Keratinocyte (primary cell): ENCODE results near the gene ZNF212. TPM values are rescaled to one million over a fixed set of nuclear protein-coding genes. Genes with fewer than 3 reads are reported as not detected.

Experiments used
- DNase-seq: peaks from one replicate; pipeline ENCODE4 v3.0.0-alpha.2; 2011; ENCODE audit warnings: low read depth, missing footprints, low spot score
- FAIRE-seq: peaks from 2 replicates; lab custom pipeline; 2011; peaks lifted over from hg19 to GRCh38; lab: Jason Lieb, UNC
- H2AFZ ChIP-seq: 2 replicates; pipeline ENCODE4 v1.6.0; 2012; ENCODE audit warnings: low read length, control low read depth, inconsistent platforms; ENCODE audit not compliant: control insufficient read depth
- H3K27ac ChIP-seq: 2 replicates; pipeline ENCODE4 v1.5.1; 2011; ENCODE audit warnings: low read length; ENCODE audit not compliant: control insufficient read depth, insufficient read depth
- H3K27me3 ChIP-seq: 3 replicates; pipeline ENCODE4 v1.6.0; 2011; ENCODE audit warnings: low read length; ENCODE audit not compliant: control insufficient read depth, insufficient read depth; ENCODE audit errors: extremely low read depth
- H3K36me3 ChIP-seq, 2 experiments: 2 replicates in 1 of 2; 3 replicates in 1 of 2; pipeline ENCODE4 v1.5.1; 2011; ENCODE audit warnings: low read length in 2 of 2, mild to moderate bottlenecking in 1 of 2; ENCODE audit not compliant: control insufficient read depth in 2 of 2, insufficient read depth in 2 of 2; ENCODE audit errors: extremely low read depth in 1 of 2
- H3K4me1 ChIP-seq: 3 replicates; pipeline ENCODE4 v1.5.1; 2011; ENCODE audit warnings: low read length; ENCODE audit not compliant: control insufficient read depth, insufficient read depth; ENCODE audit errors: extremely low read depth
- H3K4me2 ChIP-seq: 3 replicates; pipeline ENCODE4 v1.6.0; 2011; ENCODE audit warnings: low read depth, low read length; ENCODE audit not compliant: control insufficient read depth, insufficient read depth; ENCODE audit errors: extremely low read depth
- H3K4me3 ChIP-seq, 3 experiments: fragments of 200-600 bp in 1 of 3; sonication (generic) in 1 of 3; 2 replicates in 2 of 3; 3 replicates in 1 of 3; pipeline ENCODE4 v1.5.1; 2011 to 2016; ENCODE audit warnings: low read length in 3 of 3, mild to moderate bottlenecking in 3 of 3, control low read depth in 2 of 3, inconsistent platforms in 1 of 3, low read depth in 1 of 3, mixed read lengths in 1 of 3, mixed run types in 1 of 3, moderate library complexity in 1 of 3; ENCODE audit not compliant: control insufficient read depth in 2 of 3, insufficient read depth in 2 of 3; ENCODE audit errors: extremely low read depth in 1 of 3
- H3K79me2 ChIP-seq: 2 replicates; pipeline ENCODE4 v1.6.0; 2012; ENCODE audit warnings: low read length; ENCODE audit not compliant: control insufficient read depth, insufficient read depth
- H3K9ac ChIP-seq: 3 replicates; pipeline ENCODE4 v1.6.0; 2011; ENCODE audit warnings: low read length; ENCODE audit not compliant: control insufficient read depth, insufficient read depth; ENCODE audit errors: extremely low read depth
- H3K9me1 ChIP-seq: 3 replicates; pipeline ENCODE4 v1.6.0; 2011; ENCODE audit warnings: low read length; ENCODE audit not compliant: control insufficient read depth, insufficient read depth; ENCODE audit errors: extremely low read depth
- H3K9me3 ChIP-seq: 2 replicates; pipeline ENCODE4 v1.5.1; 2012; ENCODE audit warnings: low read depth, low read length; ENCODE audit not compliant: control insufficient read depth
- H4K20me1 ChIP-seq: 3 replicates; pipeline ENCODE4 v1.6.0; 2011; ENCODE audit warnings: low read length; ENCODE audit not compliant: control insufficient read depth, insufficient read depth; ENCODE audit errors: extremely low read depth
- CTCF ChIP-seq, 3 experiments: IDR thresholded peaks in 1 of 3; conservative IDR thresholded peaks in 1 of 3; optimal IDR thresholded peaks in 1 of 3; 2 replicates in 2 of 3; 3 replicates in 1 of 3; pipeline versions ENCODE3 to v1.5.1; 2011; ENCODE audit warnings: low read length in 3 of 3, mild to moderate bottlenecking in 3 of 3, moderate library complexity in 2 of 3, control low read depth in 1 of 3, inconsistent platforms in 1 of 3; ENCODE audit not compliant: insufficient read depth in 2 of 3; ENCODE audit errors: extremely low read depth in 1 of 3
- EZH2 ChIP-seq: IDR thresholded peaks from one replicate; pipeline ENCODE4 v1.6.1; 2012; ENCODE audit warnings: inconsistent platforms, mild to moderate bottlenecking, low read length, moderate library complexity
- dilution Hi-C: fragments of 300-500 bp; cut with MboI; formaldehyde crosslinking; loops from one replicate; pipeline ENCODE4 v1.7.0; 2020; ENCODE audit warnings: low sequenced_read_pairs; ENCODE audit not compliant: extremely low pct_ligation_motif_present
- polyA plus RNA-seq, 5 experiments: library from polyadenylated mRNA; depleted of rRNA in 3 of 5; stranded (reverse) in 3 of 5; stranded (forward) in 1 of 5; unstranded in 1 of 5; fragments of >200 nt; gene quantifications; 1 replicate in 1 of 5; 2 replicates in 3 of 5; 3 replicates in 1 of 5; pipeline versions ENCODE4 v1.2.1 to v1.2.3, GENCODE V29; 2011 to 2012; ENCODE audit warnings: missing spikeins in 2 of 5, low read depth in 1 of 5, low replicate concordance in 1 of 5

ZNF212 gene
- polyA plus RNA-seq, 1 donor (not counting 4 experiments of a cell fraction or from before 2014, with no cell fraction given): 3.8 TPM

GRCh38 chr7:149226840-149227494, 12.5 kb upstream of the ZNF212 start:
- Histone ChIP-seq H2AFZ (no peak overlapping the region), H4K20me1 (no peaks in the 10 kb centered on the region), H3K9me1 (no peaks in the 10 kb centered on the region), H3K4me1 (peaks cover 5% of the 10 kb centered on the region), H3K27ac (no peak overlapping the region), H3K27me3 (no peaks in the 10 kb centered on the region), H3K36me3 (peaks cover 8 to 11% of the 10 kb centered on the region in 2 experiments), H3K4me3 (no peak overlapping the region), H3K9me3 (no peaks in the 10 kb centered on the region), H3K79me2 (no peaks in the 10 kb centered on the region), H3K9ac (no peak overlapping the region), H3K4me2 (no peak overlapping the region)
- no peak for FAIRE-seq
- no peak for DNase-seq
- TF ChIP-seq EZH2: no peak
- no peak for TF ChIP-seq CTCF (optimal IDR thresholded peaks at IDR 0.05 in 1 of 3, IDR thresholded peaks at IDR 0.05 in 1 of 3, conservative IDR thresholded peaks at IDR 0.05 in 1 of 3; ENCODE audit: extremely low read depth in 1 of 3, insufficient read depth in 2 of 3, low read length in 3 of 3)
- dilution Hi-C loops: no loop called here

GRCh38 chr7:149228831-149229471, 10.5 kb upstream of the ZNF212 start:
- H3K9ac ChIP-seq: no peak overlapping the region
- H3K9me1 ChIP-seq: no peaks in the 10 kb centered on the region
- dilution Hi-C loops: no loop called here
- H3K79me2 ChIP-seq: no peaks in the 10 kb centered on the region
- DNase-seq (no peak), FAIRE-seq (no peak)
- H3K27me3 ChIP-seq: no peaks in the 10 kb centered on the region
- no peaks in the 10 kb centered on the region for H3K9me3 ChIP-seq
- TF ChIP-seq EZH2 (no peak), CTCF (optimal IDR thresholded peaks at IDR 0.05 in 1 of 3, IDR thresholded peaks at IDR 0.05 in 1 of 3, conservative IDR thresholded peaks at IDR 0.05 in 1 of 3; ENCODE audit: extremely low read depth in 1 of 3, insufficient read depth in 2 of 3, low read length in 3 of 3) (no peak)
- H3K4me1 ChIP-seq: peaks cover 19% of the 10 kb centered on the region
- H4K20me1 ChIP-seq: no peaks in the 10 kb centered on the region
- H3K27ac ChIP-seq: no peak overlapping the region
- peaks cover 6 to 8% of the 10 kb centered on the region in 2 experiments for H3K36me3 ChIP-seq
- no peak overlapping the region for H3K4me3 ChIP-seq
- H2AFZ ChIP-seq: no peak overlapping the region
- no peak overlapping the region for H3K4me2 ChIP-seq
